Activated CD8-positive, alpha-beta memory T cell treated with anti-CD3 and anti-CD28 coated beads, Interleukin-2, amount 10 ng/mL, durations not matched to agents 7 days and 5 days (primary cell): Measurements from ENCODE around the gene PYGM. TPM values are rescaled to one million over a fixed set of nuclear protein-coding genes. Genes with fewer than 3 reads are reported as not detected.

Experiments
- ATAC-seq: fragments of 150-1000 bp; cut with Tn5 transposase; one replicate; pipeline ENCODE4 v1.10.0; 2021; ENCODE audit warnings: moderate library complexity
- CTCF ChIA-PET: fragments of 350-600 bp; sonication (Branson Sonifier 250); formaldehyde crosslinking; loops from one replicate; lab custom pipeline; 2021; ENCODE audit warnings: antibody characterized with exemption; lab: Charles Lee
- DNase-seq: peaks from one replicate; pipeline ENCODE4 v3.0.0-alpha.2; 2020
- H3K27ac Mint-ChIP-seq: one replicate; pipeline ENCODE4 v1.8.0; 2021; ENCODE audit warnings: mild to moderate bottlenecking, mixed read lengths
- H3K27me3 Mint-ChIP-seq: one replicate; pipeline ENCODE4 v1.8.0; 2021; ENCODE audit warnings: mixed read lengths
- H3K36me3 Mint-ChIP-seq: one replicate; pipeline ENCODE4 v1.8.0; 2021; ENCODE audit warnings: mild to moderate bottlenecking, mixed read lengths
- H3K4me1 Mint-ChIP-seq: one replicate; pipeline ENCODE4 v1.8.0; 2021; ENCODE audit warnings: mixed read lengths
- H3K4me3 Mint-ChIP-seq: one replicate; pipeline ENCODE4 v1.8.0; 2021; ENCODE audit warnings: mild to moderate bottlenecking, moderate library complexity, mixed read lengths
- H3K9me3 Mint-ChIP-seq: one replicate; pipeline ENCODE4 v1.8.0; 2022; ENCODE audit warnings: low read depth, mixed read lengths
- total RNA-seq, 2 experiments: library from RNA; stranded (reverse); gene quantifications; one replicate each; pipeline ENCODE4 v1.2.3, GENCODE V29; 2021

PYGM gene
- total RNA-seq, 2 experiments from 2014 or later, result 2.0 to 3.2 TPM

GRCh38 chr11:64717268-64717578, 42.6 kb downstream of the PYGM start:
- Mint-ChIP-seq H3K27ac (no peak overlapping the region), H3K27me3 (peaks cover 77% of the 10 kb centered on the region), H3K4me3 (no peak overlapping the region), H3K9me3 (no peaks in the 10 kb centered on the region), H3K4me1 (peaks cover 5% of the 10 kb centered on the region), H3K36me3 (no peaks in the 10 kb centered on the region)
- ATAC-seq (no peak), DNase-seq (no peak)
- CTCF ChIA-PET, result interaction anchor here (1.6 to 3.0 kb wide), 2 partner anchors 26 to 67 kb away, joined by 4 to 9 read pairs; partner anchors contain the start of gene RASGRP2

- CTCF ChIA-PET, result interaction anchor here (1.0 to 3.0 kb wide), 2 partner anchors 13 to 27 kb away, joined by 3 to 9 read pairs; partner anchors contain the start of gene RASGRP2
- no peaks in the 10 kb centered on the region for H3K9me3 Mint-ChIP-seq
- peaks cover 77% of the 10 kb centered on the region for H3K27me3 Mint-ChIP-seq
- no peak overlapping the region for H3K27ac Mint-ChIP-seq
- H3K4me3 Mint-ChIP-seq, result no peak overlapping the region
- ATAC-seq, result no peak
- peaks cover 10% of the 10 kb centered on the region for H3K4me1 Mint-ChIP-seq
- DNase-seq, result no peak
- H3K36me3 Mint-ChIP-seq, result no peaks in the 10 kb centered on the region
Observed at GRCh38 chr11:64716473-64717267, 43.1 kb downstream of the PYGM start.

- no peak for DNase-seq
- Mint-ChIP-seq H3K36me3 (no peaks in the 10 kb centered on the region), H3K4me3 (no peak overlapping the region), H3K4me1 (peaks cover 10% of the 10 kb centered on the region), H3K27me3 (peaks cover 75% of the 10 kb centered on the region), H3K9me3 (no peaks in the 10 kb centered on the region), H3K27ac (no peak overlapping the region)
- CTCF ChIA-PET, result interaction anchor here (0.6 to 3.0 kb wide), 4 partner anchors 12 to 242 kb away, joined by 3 to 9 read pairs (median 3); partner anchors contain the start of gene RASGRP2
- no peak for ATAC-seq
Observed at GRCh38 chr11:64715756-64716472, 43.9 kb downstream of the PYGM start.

GRCh38 chr11:64715110-64715509, 44.7 kb downstream of the PYGM start:
- H3K27ac Mint-ChIP-seq, result no peak overlapping the region
- no peak overlapping the region for H3K4me3 Mint-ChIP-seq
- no peaks in the 10 kb centered on the region for H3K36me3 Mint-ChIP-seq
- DNase-seq (no peak), ATAC-seq (no peak)
- H3K27me3 Mint-ChIP-seq, result peaks cover 77% of the 10 kb centered on the region
- H3K9me3 Mint-ChIP-seq, result no peaks in the 10 kb centered on the region
- H3K4me1 Mint-ChIP-seq, result peaks cover 12% of the 10 kb centered on the region
- CTCF ChIA-PET, result interaction anchor here (0.6 to 1.2 kb wide), 2 partner anchors 27 to 242 kb away, joined by 3 read pairs; no protein-coding TSS in a partner anchor

GRCh38 chr11:64714666-64715065, 45.1 kb downstream of the PYGM start:
- Mint-ChIP-seq H3K4me3 (no peak overlapping the region), H3K36me3 (no peaks in the 10 kb centered on the region), H3K27me3 (peaks cover 79% of the 10 kb centered on the region), H3K9me3 (no peaks in the 10 kb centered on the region), H3K4me1 (peaks cover 12% of the 10 kb centered on the region), H3K27ac (no peak overlapping the region)
- ATAC-seq (no peak), DNase-seq (no peak)
- CTCF ChIA-PET, result interaction anchor here (1.2 kb wide), 1 partner anchor 26 kb away, joined by 3 read pairs; no protein-coding TSS in a partner anchor

- CTCF ChIA-PET, result no interaction called here
- no peak for ATAC-seq
- H3K27ac Mint-ChIP-seq, result no peak overlapping the region
- peaks cover 81% of the 10 kb centered on the region for H3K27me3 Mint-ChIP-seq
- no peak overlapping the region for H3K4me3 Mint-ChIP-seq
- no peaks in the 10 kb centered on the region for H3K36me3 Mint-ChIP-seq
- no peaks in the 10 kb centered on the region for H3K9me3 Mint-ChIP-seq
- peaks cover 12% of the 10 kb centered on the region for H3K4me1 Mint-ChIP-seq
- DNase-seq, result no peak
Observed at GRCh38 chr11:64713781-64714363, 45.9 kb downstream of the PYGM start.

GRCh38 chr11:64713016-64713707, 46.6 kb downstream of the PYGM start:
- Mint-ChIP-seq H3K4me3 (no peak overlapping the region), H3K4me1 (peaks cover 12% of the 10 kb centered on the region), H3K27ac (no peak overlapping the region), H3K9me3 (no peaks in the 10 kb centered on the region), H3K27me3 (peaks cover 80% of the 10 kb centered on the region), H3K36me3 (no peaks in the 10 kb centered on the region)
- CTCF ChIA-PET, result no interaction called here
- ATAC-seq (no peak), DNase-seq (no peak)

- DNase-seq (no peak), ATAC-seq (peak; percentile 47)
- H3K4me3 Mint-ChIP-seq, result no peak overlapping the region
- H3K9me3 Mint-ChIP-seq, result no peaks in the 10 kb centered on the region
- peaks cover 12% of the 10 kb centered on the region for H3K4me1 Mint-ChIP-seq
- no peak overlapping the region for H3K27ac Mint-ChIP-seq
- H3K36me3 Mint-ChIP-seq, result no peaks in the 10 kb centered on the region
- CTCF ChIA-PET, result no interaction called here
- peaks cover 76% of the 10 kb centered on the region for H3K27me3 Mint-ChIP-seq
Observed at GRCh38 chr11:64712430-64713015, 47.3 kb downstream of the PYGM start.

- Mint-ChIP-seq H3K4me1 (peaks cover 12% of the 10 kb centered on the region), H3K27me3 (peaks cover 70% of the 10 kb centered on the region), H3K36me3 (no peaks in the 10 kb centered on the region), H3K9me3 (no peaks in the 10 kb centered on the region), H3K27ac (no peak overlapping the region), H3K4me3 (no peak overlapping the region)
- DNase-seq, result no peak
- no peak for ATAC-seq
- CTCF ChIA-PET, result no interaction called here
Observed at GRCh38 chr11:64711956-64712362, 47.8 kb downstream of the PYGM start.

- Mint-ChIP-seq H3K27me3 (peaks cover 68% of the 10 kb centered on the region), H3K9me3 (no peaks in the 10 kb centered on the region), H3K4me1 (peaks cover 12% of the 10 kb centered on the region), H3K36me3 (no peaks in the 10 kb centered on the region), H3K27ac (no peak overlapping the region), H3K4me3 (no peak overlapping the region)
- DNase-seq (no peak), ATAC-seq (no peak)
- CTCF ChIA-PET, result no interaction called here
Observed at GRCh38 chr11:64711138-64711955, 48.4 kb downstream of the PYGM start.

GRCh38 chr11:64710418-64711137, 49.2 kb downstream of the PYGM start:
- Mint-ChIP-seq H3K4me1 (peaks cover 10% of the 10 kb centered on the region), H3K4me3 (no peak overlapping the region), H3K36me3 (no peaks in the 10 kb centered on the region), H3K9me3 (no peaks in the 10 kb centered on the region), H3K27ac (no peak overlapping the region), H3K27me3 (peaks cover 65% of the 10 kb centered on the region)
- DNase-seq (no peak), ATAC-seq (no peak)
- CTCF ChIA-PET, result interaction anchor here (1.9 kb wide), 1 partner anchor 22 kb away, joined by 7 read pairs; no protein-coding TSS in a partner anchor
